Esophagus muscularis mucosa (tissue), 3 donors: ENCODE data around the gene RASD2.

ENCODE experiments used
- POLR2A ChIP-seq: fragments of 450-650 bp; IDR thresholded peaks from one replicate; pipeline ENCODE4 v1.6.1; 2017; ENCODE audit warnings: antibody characterized with exemption, moderate library complexity, mild to moderate bottlenecking, low read depth
- POLR2AphosphoS5 ChIP-seq, 2 donors: sonication (generic); formaldehyde crosslinking; IDR thresholded peaks; one replicate each; pipeline ENCODE4 v1.6.1; 2017; ENCODE audit warnings: antibody characterized with exemption in 2 of 2
- TF ChIP-seq, protein P1 (sequence below), 3 experiments: fragments of 200-600 bp in 2 of 3; fragments of 450-650 bp in 1 of 3; sonication (generic) in 2 of 3; IDR thresholded peaks; one replicate each; pipeline ENCODE4 v1.5.1; 2017 to 2019; ENCODE audit warnings: antibody characterized with exemption in 3 of 3, mild to moderate bottlenecking in 2 of 3, moderate library complexity in 1 of 3

- no peak for TF ChIP-seq POLR2A
- TF ChIP-seq, protein P1, sequence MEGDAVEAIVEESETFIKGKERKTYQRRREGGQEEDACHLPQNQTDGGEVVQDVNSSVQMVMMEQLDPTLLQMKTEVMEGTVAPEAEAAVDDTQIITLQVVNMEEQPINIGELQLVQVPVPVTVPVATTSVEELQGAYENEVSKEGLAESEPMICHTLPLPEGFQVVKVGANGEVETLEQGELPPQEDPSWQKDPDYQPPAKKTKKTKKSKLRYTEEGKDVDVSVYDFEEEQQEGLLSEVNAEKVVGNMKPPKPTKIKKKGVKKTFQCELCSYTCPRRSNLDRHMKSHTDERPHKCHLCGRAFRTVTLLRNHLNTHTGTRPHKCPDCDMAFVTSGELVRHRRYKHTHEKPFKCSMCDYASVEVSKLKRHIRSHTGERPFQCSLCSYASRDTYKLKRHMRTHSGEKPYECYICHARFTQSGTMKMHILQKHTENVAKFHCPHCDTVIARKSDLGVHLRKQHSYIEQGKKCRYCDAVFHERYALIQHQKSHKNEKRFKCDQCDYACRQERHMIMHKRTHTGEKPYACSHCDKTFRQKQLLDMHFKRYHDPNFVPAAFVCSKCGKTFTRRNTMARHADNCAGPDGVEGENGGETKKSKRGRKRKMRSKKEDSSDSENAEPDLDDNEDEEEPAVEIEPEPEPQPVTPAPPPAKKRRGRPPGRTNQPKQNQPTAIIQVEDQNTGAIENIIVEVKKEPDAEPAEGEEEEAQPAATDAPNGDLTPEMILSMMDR (IDR thresholded peaks at IDR 0.05): no peak
- TF ChIP-seq POLR2AphosphoS5 (IDR thresholded peaks at IDR 0.05): no peak
Observed at GRCh38 chr22:35518811-35519210, 21.8 kb upstream of the RASD2 start.
